Hematopoietic multipotent progenitor cell treated with erythropoietin and hydrocortisone succinate and interleukin-3 and kit ligand, for 4 days (in vitro differentiated cells): ENCODE data around the gene HYAL2.

Experiments
- DNase-seq: peaks from one replicate; pipeline ENCODE4 v3.0.0-alpha.2; 2015

Gene HYAL2

GRCh38 chr3:50322386-50323091, at the start of gene HYAL2:
HYAL2 (minus strand) TSS chr3:50322745; CDS start chr3:50320489, 2,256 bp downstream.
- DNase-seq: no peak

- no peak for DNase-seq
Observed at GRCh38 chr3:50371133-50371685, 48.7 kb upstream of the HYAL2 start.

GRCh38 chr3:50370594-50370993, 48.0 kb upstream of the HYAL2 start:
- peak; percentile 72 for DNase-seq

- no peak for DNase-seq
Observed at GRCh38 chr3:50369012-50369670, 46.6 kb upstream of the HYAL2 start.

- no peak for DNase-seq
Observed at GRCh38 chr3:50365842-50366220, 43.3 kb upstream of the HYAL2 start.

- peak; percentile 91 for DNase-seq
Observed at GRCh38 chr3:50365080-50365841, 42.7 kb upstream of the HYAL2 start.

- peak; percentile 45 for DNase-seq
Observed at GRCh38 chr3:50364573-50365079, 42.1 kb upstream of the HYAL2 start.

- DNase-seq: no peak
Observed at GRCh38 chr3:50359760-50360110, 37.2 kb upstream of the HYAL2 start.

- peak; percentile 99 for DNase-seq
Observed at GRCh38 chr3:50358911-50359759, 36.6 kb upstream of the HYAL2 start, which contains the start of gene TMEM115. TMEM115 (minus strand) TSS chr3:50359521; CDS start chr3:50359063, 458 bp downstream.

GRCh38 chr3:50358355-50358910, 35.9 kb upstream of the HYAL2 start:
- DNase-seq: no peak

GRCh38 chr3:50357481-50357880, 34.9 kb upstream of the HYAL2 start:
- no peak for DNase-seq

GRCh38 chr3:50356553-50356952, 34.0 kb upstream of the HYAL2 start:
- peak; percentile 85 for DNase-seq

- DNase-seq: no peak
Observed at GRCh38 chr3:50355829-50356552, 33.4 kb upstream of the HYAL2 start.

- no peak for DNase-seq
Observed at GRCh38 chr3:50354850-50355249, 32.3 kb upstream of the HYAL2 start.

GRCh38 chr3:50354186-50354764, 31.7 kb upstream of the HYAL2 start:
- peak; percentile 69 for DNase-seq

GRCh38 chr3:50353245-50354004, 30.9 kb upstream of the HYAL2 start:
- no peak for DNase-seq

- DNase-seq: peak; percentile 70
Observed at GRCh38 chr3:50352781-50353180, 30.2 kb upstream of the HYAL2 start.

GRCh38 chr3:50351323-50351697, 28.8 kb upstream of the HYAL2 start:
- no peak for DNase-seq

GRCh38 chr3:50350527-50351322, 28.2 kb upstream of the HYAL2 start, which contains the start of the genes CYB561D2 and NPRL2:
CYB561D2 (plus strand) TSS chr3:50350862; CDS start chr3:50351434, 572 bp downstream.
NPRL2 (minus strand) TSS chr3:50350775; CDS start chr3:50350652, 123 bp downstream.
- DNase-seq: peak; percentile 98
